H1 (cell line): ENCODE measurements around the gene CARF. TPM values are rescaled to one million over a fixed set of nuclear protein-coding genes. Genes with fewer than 3 reads are reported as not detected.

ENCODE experiments used
- CTCF ChIA-PET: fragments of 300-600 bp; sonication (Branson Sonifier 250); formaldehyde crosslinking; loops from one replicate; lab custom pipeline; 2021; ENCODE audit not compliant: partially characterized antibody; lab: Charles Lee
- POLR2A ChIA-PET: fragments of 300-600 bp; sonication (Branson Sonifier 250); formaldehyde crosslinking; loops from one replicate; lab custom pipeline; 2021; ENCODE audit warnings: inconsistent platforms; ENCODE audit not compliant: partially characterized antibody; lab: Charles Lee
- DNase-seq, 2 experiments: peaks; one replicate each; pipeline versions ENCODE4 v3.0.0 to v3.0.0-alpha.2; 2010 to 2022; ENCODE audit warnings: low spot score in 2 of 2, low read depth in 1 of 2, mixed read lengths in 1 of 2
- FAIRE-seq: peaks from 2 replicates; lab custom pipeline; 2011; peaks lifted over from hg19 to GRCh38; lab: Jason Lieb, UNC
- H2AFZ ChIP-seq: 2 replicates; pipeline ENCODE4 v1.8.1; 2012; ENCODE audit warnings: low read length, inconsistent platforms
- H2AK5ac ChIP-seq: 2 replicates; pipeline ENCODE4 v1.6.1; 2013; ENCODE audit warnings: low read depth, low read length
- H2BK120ac ChIP-seq: replicated peaks from 2 replicates; pipeline ENCODE3; 2013; ENCODE audit warnings: low read depth, low read length, inconsistent platforms
- H2BK12ac ChIP-seq: 2 replicates; pipeline ENCODE4 v1.6.1; 2013; ENCODE audit warnings: low read depth, low read length
- H2BK15ac ChIP-seq: 2 replicates; pipeline ENCODE4 v1.6.1; 2013; ENCODE audit warnings: low read length
- H2BK20ac ChIP-seq: 2 replicates; pipeline ENCODE4 v1.6.1; 2013; ENCODE audit warnings: low read length
- H2BK5ac ChIP-seq: 2 replicates; pipeline ENCODE4 v1.6.1; 2013; ENCODE audit warnings: low read depth, low read length
- H3K14ac ChIP-seq: 2 replicates; pipeline ENCODE4 v1.6.1; 2013; ENCODE audit warnings: inconsistent platforms; ENCODE audit not compliant: insufficient read length
- H3K18ac ChIP-seq: 2 replicates; pipeline ENCODE4 v1.6.1; 2013; ENCODE audit warnings: low read length; ENCODE audit errors: extremely low read depth
- H3K23ac ChIP-seq: 2 replicates; pipeline ENCODE4 v1.6.1; 2013; ENCODE audit warnings: inconsistent platforms; ENCODE audit not compliant: insufficient read length
- H3K23me2 ChIP-seq: 2 replicates; pipeline ENCODE4 v1.6.1; 2013; ENCODE audit warnings: low read depth, low read length
- H3K27ac ChIP-seq: 2 replicates; pipeline ENCODE4 v1.6.1; 2011; ENCODE audit warnings: low read depth, low read length, inconsistent platforms
- H3K27me3 ChIP-seq, 4 experiments: replicated peaks in 1 of 4; 1 replicate in 1 of 4; 2 replicates in 3 of 4; pipeline versions ENCODE4 v1.6.1 to v1.8.1; 2011 to 2013; ENCODE audit warnings: low read length in 3 of 4, mild to moderate bottlenecking in 3 of 4, inconsistent platforms in 2 of 4, mixed read lengths in 2 of 4, moderate library complexity in 1 of 4; ENCODE audit not compliant: control insufficient read depth in 3 of 4, insufficient read depth in 3 of 4; ENCODE audit errors: extremely low read depth in 1 of 4
- H3K36me3 ChIP-seq, 4 experiments: 2 replicates each; pipeline versions ENCODE4 v1.6.1 to v1.8.1; 2011 to 2013; ENCODE audit warnings: mild to moderate bottlenecking in 4 of 4, low read length in 3 of 4, moderate library complexity in 2 of 4, control low read depth in 1 of 4, inconsistent platforms in 1 of 4; ENCODE audit not compliant: insufficient read depth in 4 of 4, control insufficient read depth in 2 of 4
- H3K4ac ChIP-seq: replicated peaks from 2 replicates; pipeline ENCODE3; 2013; ENCODE audit warnings: low read length, low read depth, mixed read lengths, inconsistent platforms; ENCODE audit not compliant: insufficient read length
- H3K4me1 ChIP-seq, 4 experiments: replicated peaks in 1 of 4; 1 replicate in 1 of 4; 2 replicates in 3 of 4; pipeline versions ENCODE4 v1.6.1 to v1.8.1; 2011 to 2013; ENCODE audit warnings: low read length in 3 of 4, inconsistent platforms in 2 of 4, mixed read lengths in 1 of 4; ENCODE audit not compliant: insufficient read depth in 4 of 4, control insufficient read depth in 3 of 4
- H3K4me2 ChIP-seq, 2 experiments: 2 replicates each; pipeline versions ENCODE4 v1.6.1 to v1.8.1; 2011 to 2013; ENCODE audit warnings: low read depth in 2 of 2, low read length in 2 of 2, control low read depth in 1 of 2, inconsistent platforms in 1 of 2, mild to moderate bottlenecking in 1 of 2; ENCODE audit not compliant: insufficient read depth in 1 of 2
- H3K4me3 ChIP-seq, 4 experiments: fragments of 200-600, 300-600 bp in 1 of 4; sonication (generic), shearing (Covaris generic), sonication (Bioruptor Twin) in 1 of 4; 2 replicates each; pipeline versions ENCODE4 v1.5.1 to v1.8.1; 2011 to 2016; ENCODE audit warnings: low read length in 4 of 4, low read depth in 3 of 4, control low read depth in 2 of 4, inconsistent platforms in 2 of 4, mild to moderate bottlenecking in 2 of 4, mixed read lengths in 1 of 4, moderate library complexity in 1 of 4; ENCODE audit not compliant: insufficient read depth in 2 of 4; ENCODE audit errors: extremely low read depth in 1 of 4
- H3K56ac ChIP-seq: replicated peaks from 2 replicates; pipeline ENCODE3; 2013; ENCODE audit warnings: low read depth, mild to moderate bottlenecking, mixed read lengths, low read length, inconsistent platforms; ENCODE audit not compliant: insufficient read length
- H3K79me1 ChIP-seq: 2 replicates; pipeline ENCODE4 v1.6.1; 2013; ENCODE audit warnings: low read depth, low read length, control low read depth
- H3K79me2 ChIP-seq, 2 experiments: 2 replicates each; pipeline versions ENCODE4 v1.6.1 to v1.8.1; 2012 to 2013; ENCODE audit warnings: low read length in 2 of 2, mild to moderate bottlenecking in 2 of 2, inconsistent platforms in 1 of 2; ENCODE audit not compliant: insufficient read depth in 2 of 2, control insufficient read depth in 1 of 2
- H3K9ac ChIP-seq, 4 experiments: replicated peaks in 1 of 4; 1 replicate in 1 of 4; 2 replicates in 3 of 4; pipeline versions ENCODE4 v1.6.1 to v1.8.1; 2011 to 2013; ENCODE audit warnings: low read depth in 3 of 4, low read length in 3 of 4, control low read depth in 2 of 4, mild to moderate bottlenecking in 2 of 4, moderate library complexity in 2 of 4, inconsistent platforms in 1 of 4; ENCODE audit errors: extremely low read depth in 1 of 4
- H3K9me3 ChIP-seq, 2 experiments: 2 replicates each; pipeline versions ENCODE4 v1.6.1 to v1.8.1; 2012 to 2013; ENCODE audit warnings: mild to moderate bottlenecking in 2 of 2, moderate library complexity in 2 of 2, control low read depth in 1 of 2, inconsistent platforms in 1 of 2, low read depth in 1 of 2, low read length in 1 of 2, mixed read lengths in 1 of 2; ENCODE audit not compliant: insufficient read depth in 2 of 2
- H4K20me1 ChIP-seq, 2 experiments: replicated peaks in 1 of 2; 2 replicates each; pipeline versions ENCODE3 to v1.8.1; 2011 to 2013; ENCODE audit warnings: inconsistent platforms in 2 of 2, low read length in 2 of 2, mild to moderate bottlenecking in 1 of 2; ENCODE audit not compliant: insufficient read depth in 2 of 2, control insufficient read depth in 1 of 2
- H4K5ac ChIP-seq: 2 replicates; pipeline ENCODE4 v1.6.1; 2013; ENCODE audit warnings: low read length, low read depth, mixed read lengths, inconsistent platforms; ENCODE audit not compliant: insufficient read length
- H4K8ac ChIP-seq: 2 replicates; pipeline ENCODE4 v1.8.0; 2013; ENCODE audit warnings: mild to moderate bottlenecking, moderate library complexity, low read length, inconsistent platforms; ENCODE audit not compliant: insufficient read depth; ENCODE audit errors: extremely low read depth
- H4K91ac ChIP-seq: replicated peaks from 2 replicates; pipeline ENCODE3; 2013; ENCODE audit warnings: low read length, mixed read lengths, inconsistent platforms; ENCODE audit not compliant: insufficient read length
- ASH2L ChIP-seq: fragments of 200-600, 300-600 bp; sonication (generic); IDR thresholded peaks from one replicate; pipeline ENCODE4 v1.7.1; 2017; ENCODE audit warnings: low read length
- BRCA1 ChIP-seq: IDR thresholded peaks from 2 replicates; pipeline ENCODE4 v1.6.1; 2012; ENCODE audit warnings: low read depth, low read length, improper control_type of control experiment
- GTF2F1 ChIP-seq: IDR thresholded peaks from 2 replicates; pipeline ENCODE4 v1.6.1; 2012; ENCODE audit warnings: low read depth, low read length, improper control_type of control experiment, borderline replicate concordance
- HDAC2 ChIP-seq, 2 experiments: fragments of 300-600 bp in 1 of 2; sonication (generic) in 1 of 2; IDR thresholded peaks; 2 replicates each; pipeline ENCODE4 v1.6.1; 2011 to 2012; ENCODE audit warnings: low read depth in 2 of 2, low read length in 2 of 2, mild to moderate bottlenecking in 2 of 2, moderate library complexity in 2 of 2, borderline replicate concordance in 1 of 2, inconsistent platforms in 1 of 2
- KDM4A ChIP-seq: IDR thresholded peaks from one replicate; pipeline ENCODE4 v1.7.1; 2012; ENCODE audit warnings: low read depth, mild to moderate bottlenecking, moderate library complexity, low read length, inconsistent platforms; ENCODE audit not compliant: severe bottlenecking
- NANOG ChIP-seq: IDR thresholded peaks from 2 replicates; pipeline ENCODE4 v1.6.1; 2011; ENCODE audit warnings: low read length, low read depth, mild to moderate bottlenecking, inconsistent platforms; ENCODE audit not compliant: insufficient read depth, poor library complexity, severe bottlenecking
- NRF1 ChIP-seq: IDR thresholded peaks from 2 replicates; pipeline ENCODE4 v1.6.1; 2011; ENCODE audit warnings: mild to moderate bottlenecking, low read depth, low read length, improper control_type of control experiment
- POLR2A ChIP-seq, 2 experiments: IDR thresholded peaks; 1 replicate in 1 of 2; 2 replicates in 1 of 2; pipeline ENCODE4 v1.6.1; 2011; ENCODE audit warnings: low read depth in 2 of 2, low read length in 2 of 2, mild to moderate bottlenecking in 2 of 2; ENCODE audit errors: control extremely low read depth in 1 of 2
- RFX5 ChIP-seq: IDR thresholded peaks from 2 replicates; pipeline ENCODE4 v1.6.1; 2011; ENCODE audit warnings: low read depth, low read length, improper control_type of control experiment, borderline replicate concordance
- RNF2 ChIP-seq: fragments of 200-900, 300-1000 bp; sonication (generic); IDR thresholded peaks from 2 replicates; pipeline ENCODE4 v1.7.1; 2016; ENCODE audit warnings: borderline replicate concordance, low read depth, mild to moderate bottlenecking, antibody characterized with exemption, low read length; ENCODE audit not compliant: poor library complexity, severe bottlenecking; ENCODE audit errors: missing control alignments
- TBP ChIP-seq: IDR thresholded peaks from 2 replicates; pipeline ENCODE4 v1.6.1; 2011; ENCODE audit warnings: low read depth, low read length, improper control_type of control experiment
- TCF12 ChIP-seq: IDR thresholded peaks from 2 replicates; pipeline ENCODE4 v1.6.1; 2011; ENCODE audit warnings: low read depth, mild to moderate bottlenecking, low read length
- ZNF274 ChIP-seq: IDR thresholded peaks from 2 replicates; pipeline ENCODE4 v1.7.0; 2012; ENCODE audit warnings: low read length, borderline replicate concordance; ENCODE audit errors: extremely low read depth
- WGBS, 2 experiments: shearing (Covaris generic) in 1 of 2; methylation state at CpG; one replicate each; pipeline versions ENCODE4 v1.1.6 to v1.1.7; 2013 to 2015; ENCODE audit warnings: low lambda C conversion rate in 2 of 2, mixed read lengths in 2 of 2, inconsistent platforms in 1 of 2, low coverage in 1 of 2, missing lambda C conversion rate in 1 of 2; ENCODE audit not compliant: insufficient replicate concordance in 2 of 2, insufficient coverage in 1 of 2, insufficient read length in 1 of 2; ENCODE audit errors: extremely low coverage in 1 of 2, missing lambda C conversion rate in 1 of 2; 5-methylcytosine and 5-hydroxymethylcytosine counted together
- polyA plus RNA-seq, 7 experiments: library from polyadenylated mRNA; depleted of rRNA in 3 of 7; stranded (reverse) in 5 of 7; unstranded in 2 of 7; fragments of >200 nt in 5 of 7; fragments of 200-250 nt in 2 of 7; gene quantifications; 1 replicate in 5 of 7; 2 replicates in 1 of 7; 4 replicates in 1 of 7; pipeline versions ENCODE4 v1.2.1 to v1.2.3, GENCODE V29; 2011 to 2013; ENCODE audit warnings: missing spikeins in 2 of 7, mixed read lengths in 2 of 7
- total RNA-seq: library from RNA; stranded (reverse); fragmentation: NEBNext Ultra II Directional; extraction: Animal tissue kit (Norgen Biotek cat#: 25700); gene quantifications from 2 replicates; pipeline ENCODE4 v1.2.1, GENCODE V29; 2021

The CARF gene
- total and polyA plus RNA-seq, 2 of the 8 experiments (the other 6 are each of a cell fraction or from before 2014, with no cell fraction given), result 2.0 to 2.6 TPM

DNA sequence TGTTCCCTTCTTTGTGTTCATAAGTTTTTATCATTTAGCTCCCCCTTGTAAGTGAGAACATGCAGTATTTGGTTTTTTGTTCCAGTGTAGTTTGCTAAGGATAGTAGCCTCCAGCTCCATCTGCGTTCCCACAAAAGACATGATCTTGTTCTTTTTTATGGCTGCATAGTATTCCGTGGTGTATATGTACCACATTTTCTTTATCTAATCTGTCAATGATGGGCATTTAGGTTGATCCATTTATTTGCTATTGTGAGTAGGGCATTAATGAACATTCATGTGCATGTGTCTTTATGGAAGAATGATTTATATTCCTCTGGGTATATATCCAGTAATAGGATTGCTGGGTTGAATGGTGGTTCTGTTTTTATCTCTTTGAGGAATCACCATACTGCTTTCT, 33.4 kb downstream of the CARF start:
- POLR2A ChIA-PET, result no interaction called here
- 100% methylated on average over 2 of the region's 2 CpGs; no CpG with 5 or more reads in 1 of the 2 experiments for WGBS, 2 experiments
- TF ChIP-seq NANOG (no peak), ASH2L (no peak), NRF1 (no peak), TCF12 (no peak), GTF2F1 (no peak), HDAC2 (IDR thresholded peaks at IDR 0.05; ENCODE audit: borderline replicate concordance in 1 of 2, low read depth in 2 of 2, low read length in 2 of 2) (no peak), RNF2 (no peak), KDM4A (no peak), TBP (no peak), POLR2A (IDR thresholded peaks at IDR 0.05; ENCODE audit: control extremely low read depth in 1 of 2, low read depth in 2 of 2, low read length in 2 of 2) (no peak), ZNF274 (no peak), RFX5 (no peak), BRCA1 (no peak)

More for the DNA sequence above, 33.4 kb downstream of the CARF start:
- Histone ChIP-seq H3K27ac (no peak overlapping the region), H3K79me1 (no peaks in the 10 kb centered on the region), H3K23ac (no peak overlapping the region), H3K36me3 (peaks cover 0 to 3% (median 0%) of the 10 kb centered on the region in 4 experiments; a peak in 1 of 8 replicates), H3K79me2 (no peaks in the 10 kb centered on the region), H3K23me2 (no peaks in the 10 kb centered on the region), H4K91ac (no peak overlapping the region), H4K8ac (no peak overlapping the region), H3K56ac (no peak overlapping the region), H3K4ac (no peak overlapping the region), H2BK5ac (no peak overlapping the region), H3K4me2 (no peak overlapping the region), H3K4me1 (no peaks in the 10 kb centered on the region), H2BK12ac (no peak overlapping the region), H2AK5ac (no peak overlapping the region), H3K9ac (no peak overlapping the region), H2AFZ (no peak overlapping the region), H3K4me3 (no peak overlapping the region), H3K18ac (no peak overlapping the region), H3K9me3 (peaks cover 6% of the 10 kb centered on the region in 2 experiments; a peak in 2 of 4 replicates), H2BK15ac (no peak overlapping the region), H3K14ac (no peak overlapping the region), H2BK20ac (no peak overlapping the region), H4K5ac (no peak overlapping the region), H3K27me3 (no peaks in the 10 kb centered on the region), H2BK120ac (no peak overlapping the region), H4K20me1 (no peaks in the 10 kb centered on the region)
- no peak for FAIRE-seq
- no peak for DNase-seq
- CTCF ChIA-PET, result interaction anchor here (1.0 kb wide), 1 partner anchor 13 kb away, joined by 3 read pairs; no protein-coding TSS in a partner anchor
